NB4 (cell line): ENCODE measurements around the gene CREBL2.

Experiments used
- CTCF ChIP-seq: IDR thresholded peaks from one replicate; pipeline ENCODE4 v1.5.1; 2012; ENCODE audit warnings: low read depth, low read length
- POLR2A ChIP-seq: IDR thresholded peaks from 2 replicates; pipeline ENCODE4 v1.6.1; 2011; ENCODE audit warnings: mild to moderate bottlenecking; ENCODE audit not compliant: insufficient read length; ENCODE audit errors: extremely low read depth

GRCh38 chr12:12620730-12621315 lies 9.1 kb downstream of the CREBL2 start:
- TF ChIP-seq CTCF (no peak), POLR2A (no peak)
